Hindlimb muscle (tissue), 1 donor: ENCODE measurements around the gene TANGO6. TPM values are rescaled to one million over a fixed set of nuclear protein-coding genes. Genes with fewer than 3 reads are reported as not detected.
"Not testable (repeated sequence)": the region's sequence is repeated elsewhere in the genome, so short reads cannot be mapped to it uniquely, and the experiment has no call there.

Source experiments
- DNase-seq: peaks from one replicate; pipeline ENCODE4 v3.0.0-alpha.2; 2013
- polyA plus RNA-seq: library from polyadenylated mRNA; unstranded; fragments of 120-200 nt; gene quantifications from one replicate; pipeline ENCODE4 v1.2.1, GENCODE V29; 2013; ENCODE audit not compliant: insufficient read length

The TANGO6 gene
- polyA plus RNA-seq, 1 donor, result 7.5 TPM

DNA sequence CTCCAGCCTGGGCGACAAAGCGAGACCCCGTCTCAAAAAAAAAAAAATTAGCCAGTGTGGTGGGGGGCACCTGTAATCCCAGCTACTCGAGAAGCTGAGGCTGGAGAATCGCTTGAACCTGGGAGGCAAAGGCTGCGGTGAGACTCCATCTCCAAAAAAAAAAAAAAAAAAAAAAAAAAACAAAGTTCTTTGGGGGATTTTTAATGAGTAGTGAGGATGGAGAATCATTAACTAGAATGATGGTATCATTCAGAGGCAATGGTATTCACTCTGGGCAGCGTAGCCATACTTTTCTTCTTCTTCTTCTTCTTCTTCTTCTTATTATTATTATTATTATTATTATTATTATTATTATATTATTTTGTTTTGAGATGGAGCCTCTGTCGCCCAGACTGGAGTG, 220.2 kb downstream of the TANGO6 start:
- not testable (repeated sequence) for DNase-seq

DNA sequence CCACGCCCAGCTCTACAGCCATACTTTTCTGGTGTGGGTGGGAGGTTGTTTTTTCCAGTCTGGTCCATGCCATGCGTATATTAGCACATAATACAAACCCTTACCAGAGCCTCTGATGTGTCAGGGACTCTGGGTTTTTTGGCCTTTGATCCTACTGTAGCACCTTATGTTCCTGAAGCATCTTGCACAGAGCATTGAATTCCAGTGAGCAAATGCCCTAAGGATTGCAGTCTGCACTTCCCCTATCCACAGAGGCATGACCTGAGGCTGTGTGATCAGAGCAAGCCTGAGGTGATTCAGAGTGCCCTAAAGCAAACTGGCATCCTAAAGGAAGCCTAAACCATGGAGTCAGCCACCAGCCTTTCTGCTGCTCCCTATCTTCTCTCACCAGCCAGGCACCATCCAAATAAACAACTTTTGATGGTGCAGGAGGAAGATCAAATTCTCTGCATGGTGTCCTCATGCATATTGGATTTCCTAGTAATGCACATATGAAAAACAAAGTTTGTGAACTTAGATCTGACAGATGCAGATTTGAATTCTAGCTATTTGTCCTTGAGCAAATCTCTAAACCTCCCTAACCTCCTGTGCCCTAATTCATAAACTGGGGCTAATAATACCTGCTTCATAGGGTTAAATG, 220.9 kb downstream of the TANGO6 start:
- DNase-seq, result no peak

DNA sequence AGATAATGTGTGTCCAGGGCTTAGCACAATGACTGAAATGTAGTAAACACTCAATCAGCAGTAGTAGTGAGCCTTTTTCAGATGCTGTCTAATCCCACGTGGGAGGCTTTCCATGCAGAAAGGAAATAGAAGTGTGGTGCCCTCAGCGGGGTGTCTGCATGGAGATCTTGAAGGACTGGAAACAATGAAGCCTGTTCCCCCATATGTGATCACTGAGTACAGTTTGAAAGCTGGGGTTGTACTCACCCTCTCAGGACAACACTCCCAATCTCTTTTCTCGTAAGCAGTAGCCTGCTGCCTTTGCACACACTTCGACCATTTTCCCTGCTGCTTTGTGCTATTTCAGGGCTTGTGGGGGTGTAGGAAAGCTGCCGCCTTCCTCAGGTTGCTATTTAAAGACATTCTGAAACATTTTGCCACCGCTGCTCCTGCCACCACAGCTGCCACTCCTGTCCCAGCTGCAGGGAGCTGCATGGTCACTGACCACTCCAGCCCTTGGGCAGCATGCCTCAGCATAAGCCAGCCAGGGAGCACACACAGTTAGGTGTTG, 221.5 kb downstream of the TANGO6 start:
- DNase-seq, result no peak

DNA sequence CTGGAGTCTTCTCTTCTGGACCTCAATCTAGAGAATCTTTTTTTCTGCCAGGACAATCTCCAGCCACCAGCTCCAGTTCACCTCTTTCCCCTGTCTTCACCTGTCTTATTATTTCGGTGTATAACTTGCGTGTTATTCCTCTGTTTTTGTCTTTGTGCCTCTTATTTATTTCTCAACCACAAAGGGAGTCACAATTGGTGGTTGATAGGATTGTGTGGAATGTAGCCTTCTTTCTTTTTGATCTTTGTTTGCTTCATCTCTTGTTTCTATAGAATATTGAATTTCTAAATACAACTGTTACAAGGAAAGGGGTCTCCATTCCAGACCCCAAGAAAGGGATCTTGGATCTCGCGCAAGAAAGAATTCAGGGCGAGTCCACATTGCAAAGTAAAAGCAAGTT, 226.2 kb downstream of the TANGO6 start:
- no peak for DNase-seq

DNA sequence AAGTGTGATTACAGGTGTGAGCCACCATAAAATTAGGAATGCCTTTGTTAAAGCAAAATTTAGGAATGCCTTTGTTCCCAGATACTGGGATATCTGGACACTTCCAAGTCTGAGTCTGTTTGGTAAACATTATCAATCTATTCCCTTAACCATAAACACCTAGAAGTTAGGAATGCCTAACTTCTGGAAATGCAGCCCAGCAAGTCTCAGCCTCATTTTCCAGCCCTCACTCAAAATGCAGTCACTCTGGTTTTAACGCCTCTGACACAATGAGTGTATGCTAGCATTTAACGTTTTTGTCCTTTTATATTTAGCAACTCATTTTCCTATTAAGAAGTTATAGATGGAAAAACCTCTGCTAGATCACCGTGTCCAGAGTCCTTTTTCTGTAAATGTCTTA, 227.7 kb downstream of the TANGO6 start:
- no peak for DNase-seq

DNA sequence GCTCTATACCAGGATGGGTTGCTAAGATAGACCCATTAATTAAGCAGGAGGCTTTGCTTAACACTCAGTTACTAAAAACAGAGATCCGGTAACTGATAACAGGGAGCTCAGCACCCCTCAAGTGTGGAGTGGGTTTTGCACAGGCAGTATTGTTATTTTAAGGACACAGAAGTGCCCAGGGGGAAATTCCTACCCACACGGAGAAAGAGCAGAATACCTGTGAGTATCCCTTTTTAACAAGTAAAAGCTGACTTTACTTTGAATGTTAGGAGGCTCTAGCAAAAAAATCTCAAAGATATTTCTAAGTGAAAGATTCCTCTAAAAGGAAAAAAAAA, 229.3 kb downstream of the TANGO6 start:
- no peak for DNase-seq

DNA sequence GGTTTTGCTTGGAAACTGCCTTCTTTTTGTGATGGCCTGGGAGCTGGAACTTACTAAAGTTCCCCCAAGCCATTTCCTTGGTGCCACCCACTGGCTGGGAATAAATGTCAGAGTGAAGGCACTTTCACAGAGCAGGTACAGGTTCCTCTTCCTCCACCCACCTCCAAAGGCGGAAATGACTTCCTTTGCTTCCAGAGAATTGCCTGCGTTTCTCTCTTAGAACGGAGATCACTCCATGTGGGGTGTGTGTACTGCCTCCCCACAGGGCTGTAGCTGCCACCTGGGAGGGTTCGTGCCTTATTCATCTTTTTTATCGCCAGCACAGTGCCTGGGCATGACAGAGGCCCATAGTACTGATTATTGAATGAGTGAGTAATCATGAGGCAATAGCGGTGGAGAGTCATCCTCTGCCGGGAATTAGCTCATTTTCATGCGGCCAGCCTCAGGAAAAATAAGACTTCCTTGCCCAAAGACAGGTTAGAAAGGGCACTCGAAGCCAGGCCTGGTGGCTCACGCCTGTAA, 229.9 kb downstream of the TANGO6 start:
- DNase-seq, result no peak

DNA sequence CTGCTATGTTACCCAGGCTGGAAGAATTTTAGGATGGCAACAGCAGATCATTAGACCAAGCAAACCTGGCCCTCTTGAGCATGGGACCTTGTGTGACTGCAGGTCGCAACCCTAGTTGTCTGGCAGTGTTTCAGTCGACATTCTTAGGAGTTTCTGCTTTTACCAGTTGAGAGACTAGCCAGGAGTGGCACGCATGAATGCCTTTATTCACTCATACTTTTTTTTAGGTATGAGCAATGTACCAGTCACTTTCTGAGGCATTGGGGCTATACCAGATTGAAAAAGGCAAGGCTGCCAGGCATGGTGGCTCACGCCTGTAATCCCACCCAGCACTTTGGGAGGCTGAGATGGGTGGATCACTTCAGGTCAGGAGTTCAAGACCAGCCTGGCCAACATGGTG, 233.9 kb downstream of the TANGO6 start:
- DNase-seq, result no peak

DNA sequence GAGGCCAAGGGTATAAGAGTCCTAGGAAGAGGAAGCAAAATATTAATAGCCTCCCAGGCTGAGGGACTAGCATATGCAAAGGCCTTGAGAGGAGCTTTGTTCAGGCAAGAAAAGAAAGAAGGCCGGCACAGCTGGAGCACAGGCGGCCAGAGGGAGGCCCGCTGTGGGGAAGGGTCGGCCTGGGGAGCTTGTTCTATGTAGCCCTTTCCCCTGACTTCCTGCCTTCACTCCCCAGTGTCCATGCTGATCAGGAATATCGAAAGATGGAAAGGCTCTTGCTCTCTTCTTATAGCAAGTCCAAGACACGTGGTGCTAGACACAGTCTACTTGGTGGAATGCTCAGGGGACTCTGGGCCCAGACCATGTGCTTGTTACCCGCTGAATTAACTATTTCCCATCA, 234.7 kb downstream of the TANGO6 start:
- no peak for DNase-seq

DNA sequence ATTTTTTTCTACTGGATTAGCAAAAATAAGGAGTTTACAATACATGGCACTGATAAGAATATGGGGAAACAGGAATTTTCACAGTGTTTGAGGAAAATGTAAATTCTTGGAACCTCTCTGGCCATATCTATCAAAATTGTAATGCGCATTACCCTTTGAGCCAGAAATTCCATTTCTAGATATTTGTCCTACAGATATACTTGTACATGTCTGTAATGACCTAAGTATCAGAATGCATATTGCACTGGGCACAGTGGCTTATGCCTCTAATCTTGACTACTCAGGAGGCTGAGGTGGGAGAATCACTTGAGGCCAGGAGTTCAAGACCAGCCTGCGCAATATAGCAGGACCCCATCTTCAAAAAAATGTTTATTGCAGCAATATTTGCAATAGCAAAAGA, 236.4 kb downstream of the TANGO6 start:
- DNase-seq, result no peak

DNA sequence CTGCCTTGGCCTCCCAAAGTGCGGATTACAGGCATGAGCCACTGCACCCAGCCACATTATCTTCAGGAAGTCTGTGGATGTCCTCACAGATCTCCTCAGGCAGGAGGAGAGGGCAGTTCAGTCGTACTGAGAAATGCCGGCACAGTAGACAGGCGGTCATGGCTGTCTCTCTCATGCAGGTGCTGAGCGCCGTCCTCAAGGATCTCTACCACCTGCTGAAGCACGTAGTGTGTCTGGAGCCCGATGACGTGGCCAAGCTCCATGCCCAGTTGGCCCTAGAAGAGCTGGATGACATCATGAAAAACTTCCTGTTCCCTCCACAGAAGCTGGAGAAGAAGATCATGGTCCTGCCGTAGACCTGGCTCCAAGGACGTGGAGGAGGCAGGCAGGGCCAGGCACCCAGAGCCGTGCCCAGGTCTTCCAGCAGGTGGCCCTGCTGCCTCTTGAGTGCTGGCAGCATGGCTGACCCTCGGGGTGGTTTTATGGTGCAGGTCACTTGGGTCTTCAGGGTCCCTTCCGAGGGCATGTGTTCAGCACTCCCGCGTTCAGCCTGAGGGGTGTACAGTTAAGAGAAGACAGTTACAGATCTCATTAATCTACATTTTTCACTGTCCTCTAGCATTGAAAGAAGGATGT, 240.1 kb downstream of the TANGO6 start:
- no peak for DNase-seq

DNA sequence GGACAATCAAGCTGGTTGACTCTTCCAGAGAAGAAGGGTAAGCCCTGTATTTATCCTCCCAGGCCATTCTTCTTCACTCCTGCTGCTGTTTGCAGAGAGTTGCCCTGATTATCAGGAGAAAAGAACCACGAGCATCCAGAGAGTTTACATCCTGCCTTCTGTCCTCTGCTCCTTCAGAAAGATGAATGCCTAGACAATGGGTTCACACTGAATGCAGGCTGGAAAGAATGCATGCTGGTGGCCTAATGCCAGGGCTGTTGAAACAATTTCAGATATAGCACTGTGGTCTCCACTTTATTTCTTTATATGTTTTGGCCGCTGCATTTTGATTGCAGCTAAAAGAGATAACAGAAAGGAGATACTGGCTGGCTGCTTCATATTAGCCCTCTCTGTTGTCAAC, 241.0 kb downstream of the TANGO6 start:
- no peak for DNase-seq

DNA sequence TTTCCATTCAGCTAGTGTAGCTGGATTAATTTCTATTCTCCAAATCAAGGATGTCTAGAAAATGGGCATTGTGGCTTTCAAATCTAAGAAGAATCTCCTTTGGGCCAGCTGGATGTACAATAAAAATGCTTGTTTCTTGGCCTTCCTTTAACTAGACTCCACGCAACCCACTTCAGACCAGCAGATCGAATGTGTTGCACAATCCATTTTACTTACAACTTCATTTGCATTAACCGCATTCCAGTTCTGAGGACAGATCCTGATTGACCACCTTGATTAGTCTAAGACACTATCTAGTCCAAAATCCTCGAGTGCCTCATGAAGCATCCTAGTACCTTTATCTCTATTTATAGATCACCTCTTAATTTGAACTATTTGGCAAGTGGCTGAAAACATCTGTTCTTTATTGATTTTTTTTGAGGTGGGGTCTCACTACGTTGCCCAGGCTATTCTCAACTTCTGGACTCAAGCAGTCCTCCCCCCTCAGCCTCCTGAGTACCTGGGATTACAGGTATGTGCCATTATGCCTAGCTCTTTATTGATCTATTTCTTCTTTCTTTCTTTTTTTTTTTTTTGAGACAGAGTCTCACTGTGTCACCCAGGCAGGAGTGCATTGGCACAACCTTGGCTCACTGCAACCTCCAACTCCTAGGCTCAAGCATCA, 241.8 kb downstream of the TANGO6 start:
- DNase-seq, result no peak

DNA sequence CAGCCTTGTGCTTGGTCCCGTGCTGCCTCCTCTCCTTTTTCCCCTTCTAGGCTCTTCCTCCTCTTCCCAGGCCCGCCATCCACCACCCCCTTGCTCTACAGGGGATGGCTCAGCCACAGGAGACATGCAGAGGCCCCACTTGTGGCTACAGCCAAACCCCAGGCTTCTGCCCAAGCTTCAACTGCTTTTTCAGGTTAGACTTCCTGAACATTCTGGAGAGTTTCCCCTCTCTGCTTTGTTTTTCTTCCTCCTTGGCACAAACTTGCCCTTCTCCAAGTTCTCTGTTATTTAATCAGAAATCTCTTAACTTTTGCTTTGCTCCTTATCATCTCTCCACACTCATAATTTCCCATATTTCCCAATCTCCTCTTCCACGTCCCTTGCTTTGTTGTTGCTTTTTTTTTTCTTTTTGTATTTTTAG, 243.8 kb downstream of the TANGO6 start:
- DNase-seq, result no peak

DNA sequence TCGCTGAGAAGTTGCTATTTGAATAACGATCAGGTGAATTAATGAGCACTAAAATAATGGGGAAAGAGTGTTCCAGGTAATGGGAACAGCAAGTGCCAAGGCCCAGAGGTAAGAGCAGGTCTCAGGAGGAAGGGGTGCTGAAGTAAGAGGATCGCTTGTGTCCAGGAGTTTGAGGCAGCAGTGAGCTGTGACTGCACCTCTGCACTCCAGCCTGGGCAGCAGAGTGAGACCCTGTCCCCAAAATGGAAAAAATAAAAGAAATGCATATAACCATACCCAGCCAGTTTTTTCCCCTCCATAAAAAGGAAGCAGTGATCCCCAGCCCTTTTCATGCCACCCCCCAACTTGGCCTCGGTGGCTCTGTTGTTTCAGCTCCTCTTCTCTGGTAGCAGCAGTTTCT, 245.4 kb downstream of the TANGO6 start:
- no peak for DNase-seq

DNA sequence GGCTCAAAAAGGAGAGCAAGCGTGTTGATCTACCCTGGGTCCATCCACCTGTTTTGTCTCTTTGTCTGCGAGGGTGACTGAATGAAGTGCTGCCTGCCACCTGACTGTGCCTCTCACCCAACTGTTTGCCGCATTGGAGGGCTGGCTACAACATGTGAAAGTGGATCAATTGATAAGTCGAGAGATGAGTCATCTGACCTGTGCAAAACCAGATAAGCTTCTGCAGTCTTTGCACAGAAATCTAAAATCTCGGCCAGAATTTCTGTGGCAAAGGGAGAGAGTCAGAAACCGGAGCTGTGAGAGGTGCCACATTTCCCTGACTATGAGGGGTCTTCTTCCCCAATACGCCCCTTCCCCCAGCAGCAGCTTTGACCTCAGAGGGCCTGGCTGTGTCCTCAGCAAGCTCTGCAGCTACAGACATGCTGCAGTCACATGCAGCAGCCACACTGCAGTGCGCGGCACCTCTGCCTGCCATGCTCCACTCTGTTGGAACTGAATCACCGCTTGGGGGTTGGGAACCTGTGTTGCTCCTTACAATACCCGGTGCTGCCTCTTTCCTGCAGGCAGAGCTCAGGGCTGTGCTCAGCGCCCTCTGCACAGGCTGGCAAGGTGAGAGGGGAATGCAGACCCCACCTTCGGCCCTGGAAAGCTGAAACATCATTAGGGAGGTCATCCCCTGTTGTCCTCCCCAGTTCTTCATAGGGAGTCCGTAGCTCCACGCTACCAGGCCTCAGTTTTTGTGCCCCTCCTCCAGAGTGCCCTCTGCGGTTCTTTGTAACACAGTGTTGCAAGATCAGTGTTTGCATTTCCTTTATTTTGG, 246.0 kb downstream of the TANGO6 start:
- DNase-seq, result no peak

DNA sequence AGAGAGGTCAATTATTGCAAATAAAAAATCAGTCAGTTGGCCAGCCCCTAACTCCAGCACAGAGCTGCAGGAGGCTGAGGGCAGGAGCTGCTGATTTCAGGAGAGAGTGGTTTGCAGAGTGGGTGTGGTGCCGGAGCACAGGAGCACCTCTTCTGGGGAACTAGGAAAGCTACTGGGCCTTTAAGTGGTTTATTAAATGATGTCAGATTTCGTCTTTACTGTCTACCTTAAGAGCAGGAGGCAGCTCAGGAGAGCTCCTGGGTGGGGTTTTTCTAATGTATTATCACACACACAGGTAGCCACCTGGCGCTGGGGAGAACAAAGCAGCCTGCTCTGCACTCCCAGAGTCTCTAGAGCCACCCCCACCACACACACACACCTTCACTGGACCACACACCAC, 250.6 kb downstream of the TANGO6 start:
- no peak for DNase-seq

DNA sequence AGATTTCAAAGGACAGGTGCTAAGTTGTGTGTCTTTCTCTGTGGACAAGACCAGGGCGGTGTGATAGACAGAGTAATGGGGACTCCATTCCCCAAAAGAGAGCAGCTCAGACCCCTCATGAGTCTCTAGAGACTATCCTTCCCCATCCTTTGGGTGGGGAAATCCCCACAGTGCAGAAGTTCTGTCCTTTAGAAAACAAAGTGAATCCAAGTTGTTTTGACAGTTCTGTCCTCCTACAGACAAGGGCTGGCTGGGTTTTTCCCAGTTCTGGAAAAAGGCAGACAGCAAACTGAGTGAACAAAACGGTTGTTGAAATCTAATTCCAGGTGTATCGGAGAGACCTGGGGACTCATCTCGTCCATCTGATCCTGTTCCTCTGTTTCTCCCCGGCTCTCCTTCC, 251.2 kb downstream of the TANGO6 start:
- no peak for DNase-seq

DNA sequence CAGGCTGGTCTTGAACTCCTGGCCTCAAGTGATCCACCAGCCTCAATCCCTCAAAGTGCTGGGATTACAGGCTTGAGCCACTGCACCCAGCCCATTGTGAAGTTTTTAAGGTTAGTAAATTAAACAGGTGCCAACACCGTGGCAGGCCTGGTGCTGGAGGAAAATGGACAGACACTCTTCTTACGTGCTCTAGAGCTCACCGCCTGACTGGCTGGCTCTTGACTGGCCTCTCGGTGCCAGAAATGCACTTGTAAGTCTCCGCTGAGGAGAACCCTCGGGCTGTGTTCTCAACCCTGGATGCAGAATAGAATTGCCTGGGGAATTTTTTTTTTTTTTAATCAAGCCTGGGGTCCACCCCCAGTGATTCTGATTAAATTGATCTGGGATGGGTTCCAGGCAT, 251.9 kb downstream of the TANGO6 start:
- no peak for DNase-seq

DNA sequence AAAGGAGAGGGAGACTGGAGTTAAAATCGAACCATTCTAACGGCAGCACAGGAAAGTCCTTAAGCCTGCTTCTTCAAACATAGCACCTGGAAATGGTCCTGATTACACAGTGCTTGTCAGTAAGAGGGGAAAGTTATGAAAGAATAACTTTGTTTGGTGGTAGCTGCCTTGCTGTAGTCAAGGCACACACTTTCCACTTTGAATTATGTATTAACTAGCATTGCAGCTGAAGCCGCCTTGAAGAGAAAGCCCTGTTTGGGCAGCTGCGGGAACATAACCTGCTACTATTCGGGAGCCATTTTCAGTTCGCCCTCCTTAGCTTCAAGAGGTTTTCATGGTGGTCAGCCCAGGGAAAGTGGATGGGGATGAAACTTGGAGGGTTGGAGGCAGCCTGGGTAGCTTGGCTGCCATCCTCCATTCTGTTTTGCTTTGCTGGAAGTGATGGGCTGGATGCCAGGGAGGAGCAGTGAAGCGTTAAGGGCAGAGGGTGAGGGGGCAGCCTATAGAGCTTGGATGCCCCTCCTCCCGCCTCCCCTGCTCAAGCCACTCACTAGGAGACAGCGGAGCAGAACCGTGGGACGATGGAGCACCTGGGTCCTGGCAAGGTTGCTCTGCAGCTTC, 256.9 kb downstream of the TANGO6 start:
- DNase-seq, result no peak

DNA sequence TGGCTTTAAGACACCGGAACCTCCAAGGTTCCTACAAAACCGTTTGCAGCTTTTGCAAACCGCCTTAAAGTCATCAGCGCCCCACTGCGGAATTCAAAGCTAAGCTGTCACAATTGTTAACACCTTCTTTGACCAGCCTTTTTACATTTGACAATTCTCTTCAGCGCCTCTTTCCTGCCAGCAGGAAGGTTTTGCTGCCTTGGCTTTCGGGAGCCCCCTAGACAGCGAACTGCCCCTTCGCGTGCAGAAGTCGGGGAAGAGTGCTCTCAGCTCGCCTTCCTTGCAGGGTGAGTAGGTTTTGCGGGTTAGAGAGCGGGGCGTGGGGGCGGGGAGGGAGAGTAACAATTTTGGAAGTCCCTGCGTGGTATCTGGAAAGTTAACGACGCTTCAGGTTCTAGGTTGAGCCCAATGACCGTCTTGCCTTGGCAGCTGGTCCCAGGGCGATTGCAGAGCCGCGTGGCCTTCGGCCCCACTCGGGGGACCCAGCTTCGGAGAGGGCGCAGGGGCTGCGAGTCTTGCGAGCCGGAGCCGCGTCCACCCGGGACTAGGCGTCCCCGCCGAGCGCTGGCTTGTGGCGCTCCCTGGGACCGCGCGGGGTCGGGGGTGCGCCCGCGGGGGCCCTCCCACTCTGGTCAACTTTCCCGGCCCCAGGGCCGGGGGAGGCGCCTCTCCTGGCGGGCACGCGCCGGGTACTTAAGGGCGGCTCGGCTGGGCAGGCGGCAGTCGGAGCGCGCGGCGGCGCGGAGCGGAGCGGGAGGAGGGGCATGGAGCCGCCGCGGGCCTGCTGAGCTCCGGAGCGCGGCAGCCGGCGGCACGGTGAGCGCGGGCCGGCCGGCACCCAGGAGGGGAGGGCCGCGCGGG, 262.4 kb downstream of the TANGO6 start, which contains the start of gene HAS3:
Gene HAS3 (plus strand): TSS at position 153 of the 861 bp plus-strand sequence. CDS start 3,743 bp downstream, outside the sequence.
- DNase-seq, result no peak
